Upper lobe of left lung (tissue), 6 donors: ENCODE measurements around the gene RAMAC. TPM values are rescaled to one million over a fixed set of nuclear protein-coding genes. Genes with fewer than 3 reads are reported as not detected.

ENCODE experiments used
- ATAC-seq, 2 donors: fragments of 200-7000 bp; cut with Tn5 transposase; one replicate each; pipeline ENCODE4 v1.9.1; 2022; ENCODE audit warnings: mild to moderate bottlenecking in 2 of 2, moderate library complexity in 2 of 2; ENCODE audit not compliant: low FRiP score in 2 of 2
- DNase-seq, 2 donors: peaks; one replicate each; pipeline ENCODE4 v3.0.0-alpha.2; 2019 to 2020
- H3K27ac ChIP-seq, 4 donors: fragments of 200-600 bp; sonication (generic); one replicate each; pipeline ENCODE4 v1.5.1; 2016 to 2019
- H3K27me3 ChIP-seq, 4 donors: fragments of 200-600 bp; sonication (generic); one replicate each; pipeline ENCODE4 v1.5.1; 2017 to 2019
- H3K36me3 ChIP-seq, 4 donors: fragments of 200-600 bp; sonication (generic); one replicate each; pipeline ENCODE4 v1.5.1; 2016 to 2019
- H3K4me1 ChIP-seq, 4 donors: fragments of 200-600 bp; sonication (generic); one replicate each; pipeline ENCODE4 v1.5.1; 2018 to 2019
- H3K4me3 ChIP-seq, 4 donors: fragments of 200-600 bp; sonication (generic); one replicate each; pipeline ENCODE4 v1.5.1; 2017 to 2019; ENCODE audit warnings: mild to moderate bottlenecking in 2 of 4, moderate library complexity in 1 of 4
- H3K9me3 ChIP-seq, 4 donors: fragments of 200-600 bp; sonication (generic); one replicate each; pipeline ENCODE4 v1.5.1; 2018 to 2019
- CTCF ChIP-seq, 6 experiments: fragments of 450-650 bp in 4 of 6; fragments of 200-600 bp in 2 of 6; sonication (generic) in 2 of 6; IDR thresholded peaks; one replicate each; pipeline ENCODE4 v1.5.1; 2016 to 2019; ENCODE audit warnings: antibody characterized with exemption in 6 of 6
- EP300 ChIP-seq, 4 donors: sonication (generic); formaldehyde crosslinking; IDR thresholded peaks; one replicate each; pipeline ENCODE4 v1.5.1; 2017; ENCODE audit warnings: antibody characterized with exemption in 4 of 4, control low read depth in 2 of 4
- POLR2A ChIP-seq, 4 donors: fragments of 450-650 bp; IDR thresholded peaks; one replicate each; pipeline ENCODE4 v1.5.1; 2016 to 2017; ENCODE audit warnings: antibody characterized with exemption in 4 of 4, mild to moderate bottlenecking in 2 of 4
- POLR2AphosphoS5 ChIP-seq, 2 donors: sonication (generic); formaldehyde crosslinking; IDR thresholded peaks; one replicate each; pipeline ENCODE4 v1.5.1; 2017; ENCODE audit warnings: antibody characterized with exemption in 2 of 2
- WGBS, 2 donors: methylation state at CpG; one replicate each; pipeline ENCODE4 v1.1.5; 2017 to 2018; 5-methylcytosine and 5-hydroxymethylcytosine counted together
- total RNA-seq, 6 donors: library from RNA; depleted of rRNA in 4 of 6; stranded (reverse); fragments of >200 nt in 4 of 6; gene quantifications; one replicate each; pipeline versions ENCODE4 v1.1.0 to v1.2.1, GENCODE V29; 2016 to 2021
- donor health status: DM: no; HTN: no; CAD: no; lungs with moderate emphysema.
- donor health status: DM: no; HTN: yes; CAD: no; lungs with severe emphysema.

The RAMAC gene
- total RNA-seq, 6 donors from 2014 or later, result 9.1 to 24.6 (median 17.6) TPM; not detected in 1

- H3K4me1 ChIP-seq, result peaks cover 0 to 8% (median 0%) of the 10 kb centered on the region in 4 donors
- ATAC-seq (no peak), DNase-seq (no peak)
- H3K36me3 ChIP-seq, result no peaks in the 10 kb centered on the region
- TF ChIP-seq POLR2A (IDR thresholded peaks at IDR 0.05) (no peak), EP300 (IDR thresholded peaks at IDR 0.05) (no peak), CTCF (IDR thresholded peaks at IDR 0.05) (no peak), POLR2AphosphoS5 (IDR thresholded peaks at IDR 0.05) (no peak)
- H3K27ac ChIP-seq, result no peak overlapping the region
- WGBS, 2 donors, result 71 to 84% methylated on average over 3 of the region's 3 CpGs
- no peaks in the 10 kb centered on the region for H3K27me3 ChIP-seq
- no peaks in the 10 kb centered on the region for H3K9me3 ChIP-seq
- no peak overlapping the region for H3K4me3 ChIP-seq
Observed at GRCh38 chr15:82943176-82943575, 42.8 kb upstream of the RAMAC start.

GRCh38 chr15:82944056-82944455 lies 42.0 kb upstream of the RAMAC start:
- ATAC-seq, result no peak
- no peak for TF ChIP-seq CTCF (IDR thresholded peaks at IDR 0.05)
- TF ChIP-seq POLR2AphosphoS5 (IDR thresholded peaks at IDR 0.05), result no peak
- no peak for TF ChIP-seq EP300 (IDR thresholded peaks at IDR 0.05)
- no peak for TF ChIP-seq POLR2A (IDR thresholded peaks at IDR 0.05)
- Histone ChIP-seq H3K27me3 (no peaks in the 10 kb centered on the region), H3K4me1 (peaks cover 0 to 9% (median 0%) of the 10 kb centered on the region in 4 donors), H3K27ac (no peak overlapping the region), H3K36me3 (no peaks in the 10 kb centered on the region), H3K4me3 (no peak overlapping the region), H3K9me3 (no peaks in the 10 kb centered on the region)
- DNase-seq, result no peak
- 82 to 85% methylated on average over 5 of the region's 5 CpGs for WGBS, 2 donors

GRCh38 chr15:82944821-82945220 lies 41.2 kb upstream of the RAMAC start:
- Histone ChIP-seq H3K27ac (no peak overlapping the region), H3K36me3 (no peaks in the 10 kb centered on the region), H3K4me1 (peaks cover 0 to 10% (median 0%) of the 10 kb centered on the region in 4 donors), H3K27me3 (no peaks in the 10 kb centered on the region), H3K9me3 (no peaks in the 10 kb centered on the region), H3K4me3 (no peak overlapping the region)
- DNase-seq (no peak), ATAC-seq (no peak)
- TF ChIP-seq EP300 (IDR thresholded peaks at IDR 0.05), result no peak
- TF ChIP-seq POLR2A (IDR thresholded peaks at IDR 0.05), result no peak
- TF ChIP-seq POLR2AphosphoS5 (IDR thresholded peaks at IDR 0.05), result no peak
- no peak for TF ChIP-seq CTCF (IDR thresholded peaks at IDR 0.05)
- 59 to 66% methylated on average over 5 of the region's 5 CpGs for WGBS, 2 donors

- WGBS, 2 donors, result 77 to 87% methylated on average over 5 of the region's 5 CpGs
- DNase-seq, result no peak
- no peak overlapping the region for H3K4me3 ChIP-seq
- no peaks in the 10 kb centered on the region for H3K36me3 ChIP-seq
- H3K4me1 ChIP-seq, result peaks cover 0 to 10% (median 0%) of the 10 kb centered on the region in 4 donors
- H3K9me3 ChIP-seq, result no peaks in the 10 kb centered on the region
- no peak for TF ChIP-seq POLR2A (IDR thresholded peaks at IDR 0.05)
- TF ChIP-seq EP300 (IDR thresholded peaks at IDR 0.05), result no peak
- TF ChIP-seq POLR2AphosphoS5 (IDR thresholded peaks at IDR 0.05), result no peak
- no peak for TF ChIP-seq CTCF (IDR thresholded peaks at IDR 0.05)
- ATAC-seq, result no peak
- no peaks in the 10 kb centered on the region for H3K27me3 ChIP-seq
- no peak overlapping the region for H3K27ac ChIP-seq
Observed at GRCh38 chr15:82945326-82945725, 40.7 kb upstream of the RAMAC start.

GRCh38 chr15:82946155-82946701 lies 39.8 kb upstream of the RAMAC start:
- H3K4me1 ChIP-seq, result peaks cover 0 to 10% (median 2%) of the 10 kb centered on the region in 4 donors
- TF ChIP-seq POLR2A (IDR thresholded peaks at IDR 0.05) (no peak), CTCF (IDR thresholded peaks at IDR 0.05) (no peak), POLR2AphosphoS5 (IDR thresholded peaks at IDR 0.05) (no peak), EP300 (IDR thresholded peaks at IDR 0.05) (no peak)
- H3K27me3 ChIP-seq, result no peaks in the 10 kb centered on the region
- H3K9me3 ChIP-seq, result no peaks in the 10 kb centered on the region
- ATAC-seq, result no peak
- 85 to 87% methylated on average over 8 of the region's 8 CpGs for WGBS, 2 donors
- no peak for DNase-seq
- no peaks in the 10 kb centered on the region for H3K36me3 ChIP-seq
- H3K27ac ChIP-seq, result no peak overlapping the region
- H3K4me3 ChIP-seq, result no peak overlapping the region
